OCI-LY7 (cell line): ENCODE data around the gene CCDC17. TPM values are rescaled to one million over a fixed set of nuclear protein-coding genes. Genes with fewer than 3 reads are reported as not detected.

Experiments used
- BruUV-seq: library from RNA; stranded (reverse); fragments of 400-500 nt; replicated peaks from 2 replicates; lab custom pipeline; 2021; lab: Mats Ljungman, UMichigan
- CTCF ChIA-PET: fragments of 300-600 bp; sonication (Branson Sonifier 250); formaldehyde crosslinking; loops from one replicate; lab custom pipeline; 2022; ENCODE audit warnings: antibody characterized with exemption; ENCODE audit not compliant: unreplicated experiment; lab: Charles Lee
- POLR2A ChIA-PET: fragments of 300-600 bp; sonication (Branson Sonifier 250); formaldehyde crosslinking; loops from one replicate; lab custom pipeline; 2022; ENCODE audit warnings: antibody characterized with exemption; lab: Charles Lee
- DNase-seq: peaks from one replicate; pipeline ENCODE4 v3.0.0-alpha.2; 2015; ENCODE audit warnings: low spot score
- H2AFZ ChIP-seq: fragments of 200-600 bp; sonication (generic), shearing (Covaris generic); 2 replicates; pipeline ENCODE4 v1.6.1; 2014; ENCODE audit warnings: mild to moderate bottlenecking, antibody characterized with exemption, low read length, moderate library complexity
- H3K27ac ChIP-seq: fragments of 200-600 bp; sonication (generic); 2 replicates; pipeline ENCODE4 v1.5.1; 2014; ENCODE audit warnings: mixed run types, low read depth, mild to moderate bottlenecking, moderate library complexity, low read length, inconsistent platforms; ENCODE audit not compliant: poor library complexity, severe bottlenecking
- H3K36me3 ChIP-seq: fragments of 200-600 bp; sonication (generic); 2 replicates; pipeline ENCODE4 v1.6.1; 2014; ENCODE audit warnings: mild to moderate bottlenecking, antibody characterized with exemption, low read length, moderate library complexity, mixed read lengths; ENCODE audit not compliant: insufficient read depth
- H3K4me1 ChIP-seq: fragments of 200-600 bp; sonication (generic); 2 replicates; pipeline ENCODE4 v1.5.1; 2014; ENCODE audit warnings: mild to moderate bottlenecking, low read length; ENCODE audit not compliant: insufficient read depth, poor library complexity, severe bottlenecking
- H3K4me2 ChIP-seq: fragments of 200-600 bp; sonication (generic); 2 replicates; pipeline ENCODE4 v1.6.1; 2014; ENCODE audit warnings: mild to moderate bottlenecking, low read length
- H3K4me3 ChIP-seq: fragments of 200-600 bp; sonication (generic); 2 replicates; pipeline ENCODE4 v1.5.1; 2014; ENCODE audit warnings: mild to moderate bottlenecking, low read depth, low read length; ENCODE audit not compliant: poor library complexity, severe bottlenecking
- H3K79me2 ChIP-seq: fragments of 200-600 bp; sonication (generic); 2 replicates; pipeline ENCODE4 v1.6.1; 2016; ENCODE audit warnings: low read depth, mild to moderate bottlenecking, low read length, moderate library complexity, mixed read lengths; ENCODE audit not compliant: insufficient read depth
- H3K9me2 ChIP-seq: fragments of 200-600 bp; sonication (generic); 2 replicates; pipeline ENCODE4 v1.6.1; 2016; ENCODE audit warnings: mild to moderate bottlenecking, low read length, mixed read lengths; ENCODE audit not compliant: insufficient read depth
- H3K9me3 ChIP-seq: fragments of 200-600 bp; sonication (generic); 2 replicates; pipeline ENCODE4 v1.6.1; 2014; ENCODE audit warnings: mild to moderate bottlenecking, mixed run types, low read length, mixed read lengths
- H4K20me1 ChIP-seq: fragments of 200-600 bp; sonication (generic); 2 replicates; pipeline ENCODE4 v1.6.1; 2014; ENCODE audit warnings: mild to moderate bottlenecking, antibody characterized with exemption, low read length, moderate library complexity, mixed read lengths; ENCODE audit not compliant: insufficient read depth
- EZH2phosphoT487 ChIP-seq: fragments of 200-600 bp; sonication (generic); IDR thresholded peaks from 2 replicates; pipeline ENCODE4 v1.6.1; 2018; ENCODE audit warnings: low read depth, borderline replicate concordance, mild to moderate bottlenecking, mixed run types, antibody characterized with exemption, low read length, moderate library complexity, mixed read lengths
- intact Hi-C: fragments of 100-400 bp; cut with micrococcal nuclease; formaldehyde crosslinking; loops from one replicate; pipeline ENCODE4 v1.10.0; 2022; ENCODE audit not compliant: unreplicated experiment
- total RNA-seq, 2 experiments: library from RNA; depleted of rRNA in 1 of 2; stranded (reverse); fragments of >200 nt in 1 of 2; shearing (Covaris generic) in 1 of 2; gene quantifications; 2 replicates each; pipeline ENCODE4 v1.2.3, GENCODE V29; 2014 to 2022
- TF ChIP-seq, protein P1 (sequence below): fragments of 200-600 bp; sonication (generic); conservative IDR thresholded peaks from 2 replicates; pipeline ENCODE4 v1.5.1; 2014; ENCODE audit warnings: mild to moderate bottlenecking, antibody characterized with exemption, low read length, moderate library complexity, mixed read lengths

CCDC17 gene
- total RNA-seq, 2 experiments from 2014 or later = 3.2 to 5.0 TPM

DNA sequence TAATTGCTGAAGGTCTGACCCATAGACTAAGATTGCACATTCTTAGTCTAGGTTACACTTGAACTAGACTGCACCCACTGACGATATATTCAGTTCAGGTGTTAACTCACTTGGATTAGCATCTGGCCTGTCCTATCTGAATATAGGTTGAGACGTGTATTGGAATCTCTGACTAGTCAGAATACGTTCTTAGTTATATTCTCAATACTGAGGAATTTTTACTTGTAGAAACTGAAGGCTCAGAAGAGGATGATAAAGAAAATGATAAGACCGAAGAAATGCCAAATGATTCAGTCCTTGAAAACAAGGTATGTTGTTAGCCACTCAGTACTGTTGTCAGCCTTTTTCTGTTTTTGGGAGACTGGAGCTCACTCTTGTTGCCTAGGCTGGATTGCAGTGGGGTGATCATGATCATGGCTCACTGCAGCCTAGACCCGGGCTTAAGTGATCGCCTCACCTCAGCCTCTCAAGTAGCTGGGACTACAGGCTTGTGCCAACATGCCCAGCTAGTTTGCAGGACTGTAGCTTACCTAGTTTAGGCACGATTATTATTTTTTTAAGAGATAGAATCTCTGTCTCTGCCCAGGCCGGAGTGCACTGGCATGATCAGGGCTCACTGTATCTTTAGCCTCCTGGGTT, 10.8 kb downstream of the CCDC17 start:
- POLR2A ChIA-PET = interaction anchor here (1.4 kb wide), 1 partner anchor 16 kb away, joined by 5 read pairs; no protein-coding TSS in a partner anchor
- Histone ChIP-seq H3K9me3 (no peaks in the 10 kb centered on the region), H2AFZ (no peak overlapping the region), H4K20me1 (peaks cover 7% of the 10 kb centered on the region; the same call in 1 of the 2 replicates), H3K4me1 (peaks cover 26% of the 10 kb centered on the region), H3K79me2 (peaks cover 6% of the 10 kb centered on the region; the same call in 1 of the 2 replicates), H3K9me2 (no peaks in the 10 kb centered on the region), H3K36me3 (peaks cover 94% of the 10 kb centered on the region), H3K27ac (no peak overlapping the region), H3K4me3 (no peak overlapping the region), H3K4me2 (no peak overlapping the region)
- no TSS peak for BruUV-seq
- DNase-seq = no peak
- intact Hi-C loops = loop anchor here (10.0 kb wide), 1 partner anchor 612 kb away; no protein-coding TSS in a partner anchor
- TF ChIP-seq, protein P1, sequence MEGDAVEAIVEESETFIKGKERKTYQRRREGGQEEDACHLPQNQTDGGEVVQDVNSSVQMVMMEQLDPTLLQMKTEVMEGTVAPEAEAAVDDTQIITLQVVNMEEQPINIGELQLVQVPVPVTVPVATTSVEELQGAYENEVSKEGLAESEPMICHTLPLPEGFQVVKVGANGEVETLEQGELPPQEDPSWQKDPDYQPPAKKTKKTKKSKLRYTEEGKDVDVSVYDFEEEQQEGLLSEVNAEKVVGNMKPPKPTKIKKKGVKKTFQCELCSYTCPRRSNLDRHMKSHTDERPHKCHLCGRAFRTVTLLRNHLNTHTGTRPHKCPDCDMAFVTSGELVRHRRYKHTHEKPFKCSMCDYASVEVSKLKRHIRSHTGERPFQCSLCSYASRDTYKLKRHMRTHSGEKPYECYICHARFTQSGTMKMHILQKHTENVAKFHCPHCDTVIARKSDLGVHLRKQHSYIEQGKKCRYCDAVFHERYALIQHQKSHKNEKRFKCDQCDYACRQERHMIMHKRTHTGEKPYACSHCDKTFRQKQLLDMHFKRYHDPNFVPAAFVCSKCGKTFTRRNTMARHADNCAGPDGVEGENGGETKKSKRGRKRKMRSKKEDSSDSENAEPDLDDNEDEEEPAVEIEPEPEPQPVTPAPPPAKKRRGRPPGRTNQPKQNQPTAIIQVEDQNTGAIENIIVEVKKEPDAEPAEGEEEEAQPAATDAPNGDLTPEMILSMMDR = no peak
- no peak for TF ChIP-seq EZH2phosphoT487
- CTCF ChIA-PET = no interaction called here

DNA sequence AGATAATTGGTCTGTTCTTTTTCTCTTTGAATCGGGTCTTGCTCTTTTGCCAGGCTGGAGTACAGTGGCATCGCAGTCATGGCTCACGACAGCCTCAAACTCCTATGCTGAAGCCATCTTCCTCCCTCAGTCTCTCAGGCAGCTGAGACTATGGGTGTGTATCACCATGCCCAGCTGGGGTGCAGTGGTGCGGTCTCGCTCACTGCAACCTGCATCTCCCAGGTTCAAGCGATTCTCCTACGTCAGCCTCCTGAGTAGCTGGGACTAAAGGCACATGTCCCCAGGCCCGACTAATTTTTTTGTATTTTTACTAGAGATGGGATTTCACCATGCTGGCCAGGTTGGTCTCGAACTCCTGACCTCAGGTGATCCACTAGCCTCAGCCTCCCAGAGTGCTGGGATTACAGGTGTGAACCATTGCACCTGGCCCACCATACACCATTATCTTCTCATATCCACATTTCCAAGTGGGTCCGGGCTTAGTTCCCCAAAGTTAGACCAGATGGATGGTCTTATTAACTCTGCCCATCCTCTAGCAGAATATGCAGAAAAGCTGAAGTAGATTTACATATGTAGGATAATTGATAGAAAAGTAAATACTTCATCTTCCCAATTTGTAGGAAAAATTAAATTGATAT, 13.1 kb downstream of the CCDC17 start:
- intact Hi-C loops = loop anchor here (10.0 kb wide), 1 partner anchor 614 kb away; no protein-coding TSS in a partner anchor
- peaks cover 94% of the 10 kb centered on the region for H3K36me3 ChIP-seq
- no peak overlapping the region for H3K4me3 ChIP-seq
- no peak for DNase-seq
- H3K9me2 ChIP-seq = no peaks in the 10 kb centered on the region
- H3K4me1 ChIP-seq = peaks cover 34% of the 10 kb centered on the region
- H4K20me1 ChIP-seq = peaks cover 9% of the 10 kb centered on the region; the same call in 1 of the 2 replicates
- POLR2A ChIA-PET = interaction anchor here (0.6 to 0.7 kb wide), 2 partner anchors 36 to 124 kb away, joined by 4 to 9 read pairs; no protein-coding TSS in a partner anchor
- TF ChIP-seq, protein P1 = no peak
- TF ChIP-seq EZH2phosphoT487 = no peak
- no peak overlapping the region for H3K4me2 ChIP-seq
- peaks cover 22% of the 10 kb centered on the region; the same call in 1 of the 2 replicates for H3K79me2 ChIP-seq
- no peaks in the 10 kb centered on the region for H3K9me3 ChIP-seq
- no TSS peak for BruUV-seq
- CTCF ChIA-PET = no interaction called here
- no peak overlapping the region for H3K27ac ChIP-seq
- H2AFZ ChIP-seq = no peak overlapping the region
